Chondrocyte (in vitro differentiated cells): ENCODE results near the gene MAGEA11. TPM values are rescaled to one million over a fixed set of nuclear protein-coding genes. Genes with fewer than 3 reads are reported as not detected.
"Not testable (repeated sequence)": the region's sequence is repeated elsewhere in the genome, so short reads cannot be mapped to it uniquely, and the experiment has no call there.

ENCODE experiments used
- DNase-seq: peaks from one replicate; pipeline ENCODE4 v3.0.0; 2021; ENCODE audit warnings: mixed read lengths, low spot score
- H3K27ac Mint-ChIP-seq: one replicate; pipeline ENCODE4 v1.8.0; 2021; ENCODE audit warnings: mild to moderate bottlenecking, moderate library complexity, mixed read lengths; ENCODE audit not compliant: unreplicated experiment
- H3K27me3 Mint-ChIP-seq: 2 replicates; pipeline ENCODE4 v1.8.0; 2021; ENCODE audit warnings: low read depth, mixed read lengths
- H3K36me3 Mint-ChIP-seq: 2 replicates; pipeline ENCODE4 v1.8.0; 2021; ENCODE audit warnings: low read depth, mixed read lengths
- H3K4me1 Mint-ChIP-seq: 2 replicates; pipeline ENCODE4 v1.8.0; 2021; ENCODE audit warnings: low read depth, mild to moderate bottlenecking, mixed read lengths
- H3K4me3 Mint-ChIP-seq: one replicate; pipeline ENCODE4 v1.8.0; 2021; ENCODE audit warnings: mild to moderate bottlenecking, moderate library complexity, mixed read lengths; ENCODE audit not compliant: unreplicated experiment
- H3K9me3 Mint-ChIP-seq: 2 replicates; pipeline ENCODE4 v1.8.0; 2021; ENCODE audit warnings: low read depth, mixed read lengths
- total RNA-seq: library from RNA; stranded (reverse); gene quantifications from 3 replicates; pipeline ENCODE4 v1.2.1, GENCODE V29; 2021
- TF ChIP-seq, protein P1 (sequence below): fragments of 200-600 bp; sonication (generic); IDR thresholded peaks from 2 replicates; pipeline ENCODE4 v1.5.0; 2021; ENCODE audit warnings: antibody characterized with exemption, mild to moderate bottlenecking, moderate library complexity

Gene MAGEA11
- total RNA-seq, 1 donor from 2014 or later, result not detected

- Mint-ChIP-seq H3K9me3 (peaks cover 4% of the 10 kb centered on the region), H3K27ac (no peak overlapping the region), H3K36me3 (no peaks in the 10 kb centered on the region), H3K4me1 (no peaks in the 10 kb centered on the region), H3K4me3 (no peak overlapping the region), H3K27me3 (no peaks in the 10 kb centered on the region)
- DNase-seq, result no peak
- TF ChIP-seq, protein P1, sequence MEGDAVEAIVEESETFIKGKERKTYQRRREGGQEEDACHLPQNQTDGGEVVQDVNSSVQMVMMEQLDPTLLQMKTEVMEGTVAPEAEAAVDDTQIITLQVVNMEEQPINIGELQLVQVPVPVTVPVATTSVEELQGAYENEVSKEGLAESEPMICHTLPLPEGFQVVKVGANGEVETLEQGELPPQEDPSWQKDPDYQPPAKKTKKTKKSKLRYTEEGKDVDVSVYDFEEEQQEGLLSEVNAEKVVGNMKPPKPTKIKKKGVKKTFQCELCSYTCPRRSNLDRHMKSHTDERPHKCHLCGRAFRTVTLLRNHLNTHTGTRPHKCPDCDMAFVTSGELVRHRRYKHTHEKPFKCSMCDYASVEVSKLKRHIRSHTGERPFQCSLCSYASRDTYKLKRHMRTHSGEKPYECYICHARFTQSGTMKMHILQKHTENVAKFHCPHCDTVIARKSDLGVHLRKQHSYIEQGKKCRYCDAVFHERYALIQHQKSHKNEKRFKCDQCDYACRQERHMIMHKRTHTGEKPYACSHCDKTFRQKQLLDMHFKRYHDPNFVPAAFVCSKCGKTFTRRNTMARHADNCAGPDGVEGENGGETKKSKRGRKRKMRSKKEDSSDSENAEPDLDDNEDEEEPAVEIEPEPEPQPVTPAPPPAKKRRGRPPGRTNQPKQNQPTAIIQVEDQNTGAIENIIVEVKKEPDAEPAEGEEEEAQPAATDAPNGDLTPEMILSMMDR, result no peak
These were observed 9.9 kb downstream of the MAGEA11 start for GRCh38 chrX:149721778-149722177.

DNA sequence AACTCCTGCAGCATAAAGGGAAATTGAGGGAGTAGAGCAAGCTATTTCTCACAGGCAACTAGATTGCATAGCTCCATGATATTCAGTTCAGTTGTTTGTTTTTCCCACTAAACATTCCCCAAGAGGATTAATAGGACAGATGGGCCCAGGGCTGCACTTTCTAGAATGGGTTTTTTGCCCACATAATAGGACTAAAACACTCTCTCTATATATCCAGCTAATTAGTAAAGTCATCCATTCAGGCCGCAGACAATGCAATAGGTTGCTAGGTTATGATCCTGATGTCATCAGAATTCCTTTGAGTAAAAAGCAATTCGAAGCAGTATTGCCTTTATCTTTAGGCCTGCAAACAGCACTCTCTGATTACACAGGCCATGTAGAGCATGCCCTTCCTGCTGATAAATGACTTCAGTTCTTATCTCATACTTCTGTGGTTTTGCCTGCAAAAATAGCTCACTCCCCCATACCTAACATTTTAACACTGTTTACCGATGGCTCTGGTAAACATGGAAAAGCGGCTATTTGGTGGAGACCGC lies 11.8 kb downstream of the MAGEA11 start:
- H3K9me3 Mint-ChIP-seq, H3K27me3 Mint-ChIP-seq: not testable (repeated sequence)

DNA sequence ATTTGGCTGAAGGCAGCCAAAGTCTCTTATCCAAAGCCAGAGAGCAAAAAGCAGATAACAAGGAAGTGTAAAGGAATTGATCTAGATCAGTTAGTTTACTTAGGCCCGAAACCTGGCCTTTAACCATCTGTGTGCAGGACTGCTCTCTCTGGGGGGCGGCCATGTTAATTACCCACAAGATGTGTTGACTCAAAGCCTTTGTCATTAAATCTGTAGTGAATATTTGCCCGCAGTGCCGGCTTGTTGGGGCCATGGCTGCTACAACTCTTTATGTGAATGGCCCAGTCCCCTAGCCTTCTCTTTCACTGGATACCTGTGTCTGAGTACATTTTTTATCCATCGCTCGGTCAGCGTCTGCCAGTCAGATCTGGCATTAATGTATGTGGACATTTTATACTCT lies 15.4 kb downstream of the MAGEA11 start:
- not testable (repeated sequence) for H3K27ac Mint-ChIP-seq

More for the DNA sequence above, 11.8 kb downstream of the MAGEA11 start:
- not testable (repeated sequence) for H3K4me1 Mint-ChIP-seq, H3K27ac Mint-ChIP-seq, DNase-seq, H3K36me3 Mint-ChIP-seq, H3K4me3 Mint-ChIP-seq

GRCh38 chrX:149742269-149742668 lies 30.4 kb downstream of the MAGEA11 start:
- not testable (repeated sequence) for H3K27me3 Mint-ChIP-seq, H3K27ac Mint-ChIP-seq, H3K4me1 Mint-ChIP-seq, H3K36me3 Mint-ChIP-seq, DNase-seq, H3K4me3 Mint-ChIP-seq, H3K9me3 Mint-ChIP-seq

More for the DNA sequence above, 15.4 kb downstream of the MAGEA11 start:
- H3K4me3 Mint-ChIP-seq, H3K9me3 Mint-ChIP-seq, DNase-seq, H3K4me1 Mint-ChIP-seq, H3K27me3 Mint-ChIP-seq, H3K36me3 Mint-ChIP-seq: not testable (repeated sequence)

- H3K36me3 Mint-ChIP-seq, H3K4me3 Mint-ChIP-seq, H3K4me1 Mint-ChIP-seq, H3K9me3 Mint-ChIP-seq, H3K27me3 Mint-ChIP-seq, DNase-seq, H3K27ac Mint-ChIP-seq: not testable (repeated sequence)
These were observed 34.6 kb downstream of the MAGEA11 start for GRCh38 chrX:149746390-149747007.

- H3K27me3 Mint-ChIP-seq, result peaks cover 2% of the 10 kb centered on the region
- TF ChIP-seq, protein P1, result no peak
- DNase-seq, result peak; percentile 44
- no peaks in the 10 kb centered on the region for H3K4me1 Mint-ChIP-seq
- H3K9me3 Mint-ChIP-seq, result peaks cover 4% of the 10 kb centered on the region
- H3K4me3 Mint-ChIP-seq, result no peak overlapping the region
- no peak overlapping the region for H3K27ac Mint-ChIP-seq
- H3K36me3 Mint-ChIP-seq, result no peaks in the 10 kb centered on the region
These were observed 45.6 kb downstream of the MAGEA11 start for GRCh38 chrX:149757206-149758067.

DNA sequence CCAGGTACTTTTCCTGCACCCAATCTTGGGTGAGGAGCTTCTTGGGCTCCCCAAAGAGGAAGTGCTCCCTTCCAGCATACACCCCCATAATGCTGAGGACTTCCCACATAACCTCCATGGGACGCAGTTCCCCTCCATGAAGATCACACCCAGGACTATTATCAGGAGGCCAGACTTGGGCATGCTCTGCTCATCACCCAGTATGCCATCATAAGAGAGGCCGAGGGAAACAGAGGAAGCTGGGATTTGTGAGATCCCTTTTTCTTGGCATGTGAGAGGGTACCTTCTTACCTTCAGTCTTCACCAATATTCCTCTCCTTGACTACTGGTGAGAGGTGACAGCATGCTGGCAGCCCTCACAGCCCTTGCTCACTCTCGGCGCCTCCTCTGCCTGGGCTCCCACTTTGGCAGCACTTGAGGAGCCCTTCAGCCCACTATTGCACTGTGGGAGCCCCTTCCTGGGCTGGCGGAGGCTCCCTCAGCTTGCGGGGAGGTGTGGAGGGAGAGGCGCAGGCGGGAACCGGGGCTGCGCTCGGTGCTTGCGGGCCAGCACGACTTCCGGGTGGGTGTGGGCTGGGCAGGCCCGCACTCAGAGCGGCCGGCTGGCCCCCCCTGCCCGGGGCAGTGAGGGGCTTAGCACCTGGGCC lies 46.3 kb downstream of the MAGEA11 start:
- Mint-ChIP-seq H3K27ac (no peak overlapping the region), H3K36me3 (no peaks in the 10 kb centered on the region), H3K4me3 (no peak overlapping the region), H3K9me3 (peaks cover 2% of the 10 kb centered on the region), H3K27me3 (peaks cover 2% of the 10 kb centered on the region), H3K4me1 (no peaks in the 10 kb centered on the region)
- TF ChIP-seq, protein P1, result no peak
- DNase-seq, result peak; percentile 69

DNA sequence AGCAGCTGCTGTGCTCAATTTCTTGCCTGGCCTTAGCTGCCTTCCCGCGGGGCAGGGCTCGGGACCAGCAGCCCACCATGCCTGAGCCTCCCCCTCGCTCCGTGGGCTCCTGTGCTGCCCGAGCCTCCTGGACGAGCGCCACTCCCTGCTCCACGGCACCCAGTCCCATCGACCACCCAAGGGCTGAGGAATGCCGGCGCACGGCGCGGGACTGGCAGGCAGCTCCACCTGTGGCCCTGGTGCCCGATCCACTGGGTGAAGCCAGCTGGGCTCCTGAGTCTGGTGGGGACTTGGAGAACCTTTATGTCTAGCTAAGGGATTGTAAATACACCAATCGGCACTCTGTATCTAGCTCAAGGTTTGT lies 46.8 kb downstream of the MAGEA11 start:
- not testable (repeated sequence) for H3K4me1 Mint-ChIP-seq, H3K4me3 Mint-ChIP-seq, H3K27ac Mint-ChIP-seq, H3K36me3 Mint-ChIP-seq, H3K9me3 Mint-ChIP-seq, H3K27me3 Mint-ChIP-seq
- peak; percentile 90 for DNase-seq
